ENCODE data around the gene CSNK2A1. TPM values are rescaled to one million over a fixed set of nuclear protein-coding genes. Genes with fewer than 3 reads are reported as not detected.
"Not testable (repeated sequence)": the region's sequence is repeated elsewhere in the genome, so short reads cannot be mapped to it uniquely, and the experiment has no call there.

CSNK2A1 gene
- total RNA-seq, 1 donor from 2014 or later, result 33.6 TPM

- DNase-seq (ENCODE audit: low spot score) (no peak), ATAC-seq (peak; percentile 61)
Observed at GRCh38 chr20:461254-462198, 82.1 kb downstream of the CSNK2A1 start.

GRCh38 chr20:460707-461106, 82.9 kb downstream of the CSNK2A1 start:
- peak; percentile 41 for ATAC-seq
- DNase-seq (ENCODE audit: low spot score), result peak; percentile 67

GRCh38 chr20:460180-460579, 83.4 kb downstream of the CSNK2A1 start:
- no peak for DNase-seq (ENCODE audit: low spot score)
- ATAC-seq, result no peak

- no peak for ATAC-seq
- DNase-seq (ENCODE audit: low spot score), result no peak
Observed at GRCh38 chr20:458776-459175, 84.8 kb downstream of the CSNK2A1 start.

GRCh38 chr20:454951-455350, 88.6 kb downstream of the CSNK2A1 start:
- ATAC-seq, result no peak

GRCh38 chr20:452021-452420, 91.6 kb downstream of the CSNK2A1 start:
- ATAC-seq; DNase-seq (ENCODE audit: low spot score): not testable (repeated sequence)

More at GRCh38 chr20:454951-455350, 88.6 kb downstream of the CSNK2A1 start:
- no peak for DNase-seq (ENCODE audit: low spot score)

- no peak for DNase-seq (ENCODE audit: low spot score)
- ATAC-seq, result peak; percentile 82
Observed at GRCh38 chr20:445514-446336, 97.9 kb downstream of the CSNK2A1 start.

- ATAC-seq (peak; percentile 38), DNase-seq (ENCODE audit: low spot score) (no peak)
Observed at GRCh38 chr20:444862-445426, 98.6 kb downstream of the CSNK2A1 start.

GRCh38 chr20:444117-444516, 99.5 kb downstream of the CSNK2A1 start:
- no peak for ATAC-seq
- no peak for DNase-seq (ENCODE audit: low spot score)

- ATAC-seq (no peak), DNase-seq (ENCODE audit: low spot score) (no peak)
Observed at GRCh38 chr20:443223-443775, 100.3 kb downstream of the CSNK2A1 start.

- ATAC-seq, result no peak
- no peak for DNase-seq (ENCODE audit: low spot score)
Observed at GRCh38 chr20:440636-441035, 103.0 kb downstream of the CSNK2A1 start.

- DNase-seq (ENCODE audit: low spot score), result no peak
- no peak for ATAC-seq
Observed at GRCh38 chr20:440148-440547, 103.4 kb downstream of the CSNK2A1 start.

GRCh38 chr20:438571-439469, 104.8 kb downstream of the CSNK2A1 start:
- DNase-seq (ENCODE audit: low spot score), result no peak
- no peak for ATAC-seq

GRCh38 chr20:437787-438486, 105.7 kb downstream of the CSNK2A1 start:
- DNase-seq (ENCODE audit: low spot score), result no peak
- no peak for ATAC-seq

- DNase-seq (ENCODE audit: low spot score) (no peak), ATAC-seq (no peak)
Observed at GRCh38 chr20:436476-436875, 107.1 kb downstream of the CSNK2A1 start.

GRCh38 chr20:435558-435957, 108.0 kb downstream of the CSNK2A1 start:
- ATAC-seq (no peak), DNase-seq (ENCODE audit: low spot score) (no peak)

- ATAC-seq (peak; percentile 81), DNase-seq (ENCODE audit: low spot score) (peak; percentile 87)
Observed at GRCh38 chr20:434661-435419, 108.8 kb downstream of the CSNK2A1 start.

- DNase-seq (ENCODE audit: low spot score) (no peak), ATAC-seq (no peak)
Observed at GRCh38 chr20:434221-434620, 109.4 kb downstream of the CSNK2A1 start.
